HG03378 (cell line): Measurements from ENCODE around the gene EIF4ENIF1.
"Not testable (repeated sequence)": the region's sequence is repeated elsewhere in the genome, so short reads cannot be mapped to it uniquely, and the experiment has no call there.

Source experiments
- ATAC-seq: cut with Tn5 transposase; IDR thresholded peaks from one replicate; pipeline ENCODE4 v1.9.1; 2021; ENCODE audit warnings: mild to moderate bottlenecking, moderate library complexity; ENCODE audit not compliant: unreplicated experiment

EIF4ENIF1 gene

DNA sequence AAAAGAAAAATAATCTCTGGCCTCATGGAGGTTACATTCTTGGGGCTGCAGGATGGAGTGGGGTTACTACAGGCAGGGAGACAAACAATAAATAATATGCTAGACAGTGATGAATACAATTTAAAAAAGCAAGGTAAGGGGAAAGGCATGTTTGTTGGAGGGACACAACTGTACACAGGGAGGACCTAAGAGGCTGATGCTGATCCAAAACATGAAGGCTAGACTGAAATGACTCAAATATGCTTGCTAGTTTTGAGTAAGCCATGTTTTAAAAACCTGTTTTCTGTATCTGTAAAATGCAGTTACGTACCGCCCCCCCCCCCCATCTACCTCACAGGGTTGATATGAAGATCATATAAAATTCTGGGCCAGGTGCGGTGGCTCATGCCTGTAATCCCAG is 44.0 kb downstream of the EIF4ENIF1 start:
- no peak for ATAC-seq

DNA sequence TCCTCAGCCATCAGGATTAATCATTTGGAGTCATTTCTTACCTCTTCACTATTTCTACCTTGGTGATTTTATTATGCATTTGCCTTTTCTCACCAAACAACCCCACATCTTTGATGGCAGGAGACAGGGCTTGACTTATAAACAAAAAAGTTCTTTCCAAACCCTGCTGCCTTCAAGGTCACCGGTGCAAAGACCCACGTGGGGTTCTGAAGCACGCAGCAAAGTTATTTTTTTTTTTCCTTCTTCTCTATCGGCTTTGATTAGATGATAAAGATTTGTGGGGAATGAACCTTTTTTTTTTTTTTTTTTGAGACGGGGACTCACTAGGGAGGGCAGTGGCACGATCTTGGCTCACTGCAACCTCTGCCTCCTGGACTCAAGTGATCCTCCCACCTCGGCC is 46.1 kb downstream of the EIF4ENIF1 start:
- no peak for ATAC-seq

DNA sequence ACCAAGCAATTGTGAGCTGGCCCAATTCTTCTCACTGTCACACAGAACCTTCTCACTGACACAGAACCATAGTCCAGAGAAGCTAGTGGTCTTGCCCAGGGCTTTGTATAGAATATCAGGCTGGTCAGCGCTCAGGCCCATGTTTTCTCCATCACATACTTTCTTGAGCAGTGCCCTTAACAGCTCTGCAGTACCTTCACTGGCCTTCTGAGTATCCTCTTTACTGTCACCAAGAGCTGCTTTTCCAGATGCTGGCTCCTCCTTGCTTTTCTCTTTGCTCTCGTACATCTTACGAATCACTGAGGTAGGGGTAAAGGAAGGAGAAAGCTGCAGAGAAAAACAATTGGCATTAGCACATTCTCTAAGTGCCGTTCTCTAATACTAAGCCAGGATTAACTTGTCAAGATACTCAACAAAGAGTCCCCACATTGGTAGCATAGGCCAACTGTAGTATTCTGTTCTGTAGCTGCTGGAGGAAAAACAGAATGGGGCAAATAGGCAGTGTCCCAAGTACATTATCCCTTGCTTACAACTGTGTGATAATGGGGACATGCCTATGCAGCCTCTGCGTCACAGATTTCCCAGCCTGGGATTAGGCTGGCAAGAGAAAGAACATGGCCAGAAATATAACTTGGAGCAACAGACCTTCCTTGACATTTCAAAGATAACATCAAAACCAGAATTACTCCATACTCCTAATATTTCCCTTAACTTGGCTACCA is 46.7 kb downstream of the EIF4ENIF1 start:
- no peak for ATAC-seq

DNA sequence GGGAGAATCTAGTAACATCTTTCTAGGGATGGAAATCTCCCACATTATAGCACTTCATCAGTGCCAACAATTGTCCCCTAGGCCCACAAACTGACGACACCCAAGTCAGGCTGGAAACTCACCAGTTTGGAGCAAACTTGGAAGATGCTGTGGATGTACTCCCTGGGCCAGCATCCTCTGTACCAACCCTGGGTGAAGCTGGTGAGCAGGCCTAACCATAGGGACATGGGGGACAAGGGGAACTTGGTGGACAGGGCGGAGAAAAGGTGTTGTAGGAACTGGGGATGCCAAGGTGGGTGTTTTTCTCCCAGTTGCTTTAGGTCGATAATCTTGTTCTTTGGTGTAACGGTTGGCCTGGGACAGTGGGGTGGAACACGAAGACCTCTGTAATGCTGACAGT is 48.0 kb downstream of the EIF4ENIF1 start:
- no peak for ATAC-seq

DNA sequence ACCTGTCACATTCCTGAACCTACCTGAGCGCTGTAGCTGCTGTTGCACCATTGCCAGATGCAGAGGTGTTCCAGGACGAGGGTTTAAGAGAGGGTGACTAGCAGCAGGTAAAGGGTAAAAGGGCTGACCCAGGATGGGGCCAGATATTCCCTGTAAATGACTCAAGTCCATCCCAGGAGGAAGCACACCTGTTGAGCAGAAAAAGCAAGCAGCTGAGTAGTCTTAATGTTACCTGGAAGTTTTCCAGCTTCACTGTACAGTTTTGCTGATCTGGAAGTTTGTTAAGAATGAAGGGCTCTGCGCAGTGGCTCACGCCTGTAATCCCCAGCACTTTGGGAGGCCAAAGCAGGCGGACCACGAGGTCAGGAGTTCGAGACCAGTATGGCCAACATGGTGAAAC is 49.0 kb downstream of the EIF4ENIF1 start:
- no peak for ATAC-seq

DNA sequence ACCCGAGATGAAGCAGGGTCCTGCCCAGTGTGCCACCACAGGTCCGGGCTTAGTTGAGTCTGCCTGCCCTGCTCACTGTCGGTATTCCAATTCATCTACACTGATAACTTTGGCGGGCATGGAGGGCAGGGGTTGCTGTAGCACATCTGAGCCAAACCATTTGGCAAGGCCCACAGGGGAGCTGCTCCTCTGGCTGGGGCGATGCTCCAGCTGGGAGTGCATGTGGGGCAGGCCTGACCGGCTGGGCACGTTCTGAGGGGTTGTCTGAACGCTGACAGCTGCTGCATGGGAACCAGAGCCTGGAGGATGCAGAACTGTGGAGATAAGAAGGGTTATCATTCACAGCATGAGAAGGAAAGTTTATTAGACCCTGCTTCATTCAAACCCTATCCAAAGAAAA is 49.8 kb downstream of the EIF4ENIF1 start:
- ATAC-seq = no peak

DNA sequence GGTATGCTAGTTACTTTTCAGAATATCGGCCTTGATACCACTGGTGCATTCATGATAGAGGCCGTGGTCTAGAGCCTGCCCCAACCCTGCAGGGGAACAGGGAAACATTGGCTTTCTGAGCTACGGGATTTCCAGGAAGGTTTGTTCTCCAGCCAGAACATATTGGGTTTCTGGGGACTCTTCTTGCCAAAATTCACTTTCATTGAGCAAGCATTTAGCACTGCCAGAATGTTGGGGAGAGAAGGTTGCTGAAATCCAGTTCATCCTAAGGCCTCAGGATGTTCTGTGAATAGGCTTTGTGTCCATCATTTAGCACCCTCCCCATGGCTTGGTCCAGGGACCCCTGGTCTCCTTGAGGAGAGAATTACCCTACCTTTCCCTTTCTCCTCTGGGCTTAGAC is 53.5 kb downstream of the EIF4ENIF1 start:
- no peak for ATAC-seq

DNA sequence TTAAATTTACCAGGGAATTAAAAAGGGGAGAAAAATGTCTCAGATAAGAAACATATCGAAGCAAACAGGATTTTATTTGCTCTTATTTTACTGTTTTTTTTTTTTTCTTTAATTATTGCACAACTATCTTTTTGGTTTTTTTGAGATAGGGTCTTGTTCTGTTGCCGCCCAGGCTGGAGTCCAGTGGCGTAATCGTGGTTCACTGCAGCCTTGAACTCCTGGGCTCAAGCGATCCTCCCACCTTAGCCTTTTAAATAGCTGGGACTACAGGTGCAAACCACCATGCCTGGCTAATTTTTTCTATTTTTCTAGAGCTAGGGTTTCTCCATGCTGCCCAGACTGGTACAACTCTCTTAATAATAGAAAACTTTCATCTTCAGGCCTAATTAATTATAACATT is 57.7 kb downstream of the EIF4ENIF1 start:
- no peak for ATAC-seq

DNA sequence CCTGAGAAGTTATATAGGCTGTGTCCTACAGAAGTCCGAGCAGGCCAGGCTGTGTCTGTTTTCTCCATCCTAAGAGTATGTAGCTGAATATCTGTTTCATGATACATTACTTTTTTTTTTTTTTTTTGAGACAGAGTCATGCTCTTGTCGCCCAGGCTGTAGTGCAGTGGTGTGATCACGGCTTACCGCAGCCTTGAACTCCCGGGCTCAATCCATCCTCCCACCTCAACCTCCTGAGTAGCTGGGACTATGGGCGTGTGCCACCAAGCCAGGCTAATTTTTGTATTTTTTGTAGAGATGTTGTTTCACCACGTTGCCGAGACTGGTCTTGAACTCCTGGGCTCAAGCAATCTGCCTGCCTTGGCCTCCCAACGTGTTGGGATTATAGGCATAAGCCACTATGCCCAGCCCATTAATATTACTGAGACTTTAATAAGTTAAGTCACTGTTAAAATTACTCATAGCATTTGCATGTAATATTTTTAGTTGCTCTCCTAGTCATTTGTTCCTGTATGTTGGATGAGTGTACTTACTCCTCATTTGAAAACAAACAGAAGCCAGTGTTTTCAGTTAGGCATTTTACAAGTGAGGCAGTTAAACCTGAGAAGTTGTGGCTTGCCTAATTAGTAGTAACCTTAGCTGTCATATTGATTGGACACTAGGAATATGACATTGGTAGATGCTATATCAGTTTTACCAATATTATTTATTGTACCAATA is 64.2 kb downstream of the EIF4ENIF1 start:
- no peak for ATAC-seq

DNA sequence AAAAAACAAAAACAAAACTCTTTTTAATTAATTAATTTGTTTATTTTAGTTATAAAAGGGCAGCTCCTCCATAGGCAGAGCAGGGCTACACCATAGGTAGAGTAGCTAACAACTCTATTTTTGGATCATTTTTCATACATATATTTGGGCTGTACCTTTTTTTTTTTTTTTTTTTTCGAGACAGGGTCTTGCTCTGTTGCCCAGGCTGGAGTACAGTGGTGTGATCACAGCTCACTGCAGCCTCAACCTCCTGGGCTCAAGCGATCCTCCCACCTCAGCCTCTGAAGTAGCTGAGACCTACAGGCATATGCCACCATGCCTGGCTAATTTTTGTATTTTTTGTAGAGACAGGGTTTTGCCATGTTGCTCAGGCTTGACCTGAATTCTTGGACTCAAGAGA is 87.3 kb downstream of the EIF4ENIF1 start:
- ATAC-seq = not testable (repeated sequence)

DNA sequence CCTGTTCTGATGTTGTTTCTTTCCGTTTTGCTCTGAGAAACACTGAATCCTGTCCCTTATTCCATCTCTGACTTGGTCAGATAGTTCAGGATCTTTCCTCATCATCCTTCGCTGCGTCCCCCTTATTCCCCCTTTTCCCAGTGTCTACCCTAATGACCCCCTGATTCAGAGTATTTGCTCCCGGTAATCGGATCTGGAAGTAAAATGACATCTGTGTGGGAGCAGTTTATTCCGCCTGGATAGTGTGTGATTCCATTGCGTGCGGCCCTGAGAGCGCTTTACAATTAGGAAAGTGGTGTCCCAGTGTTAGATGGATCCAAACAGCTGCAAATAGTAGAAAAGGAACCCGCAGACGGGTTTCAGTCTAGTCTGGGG is 89.6 kb downstream of the EIF4ENIF1 start:
- no peak for ATAC-seq

DNA sequence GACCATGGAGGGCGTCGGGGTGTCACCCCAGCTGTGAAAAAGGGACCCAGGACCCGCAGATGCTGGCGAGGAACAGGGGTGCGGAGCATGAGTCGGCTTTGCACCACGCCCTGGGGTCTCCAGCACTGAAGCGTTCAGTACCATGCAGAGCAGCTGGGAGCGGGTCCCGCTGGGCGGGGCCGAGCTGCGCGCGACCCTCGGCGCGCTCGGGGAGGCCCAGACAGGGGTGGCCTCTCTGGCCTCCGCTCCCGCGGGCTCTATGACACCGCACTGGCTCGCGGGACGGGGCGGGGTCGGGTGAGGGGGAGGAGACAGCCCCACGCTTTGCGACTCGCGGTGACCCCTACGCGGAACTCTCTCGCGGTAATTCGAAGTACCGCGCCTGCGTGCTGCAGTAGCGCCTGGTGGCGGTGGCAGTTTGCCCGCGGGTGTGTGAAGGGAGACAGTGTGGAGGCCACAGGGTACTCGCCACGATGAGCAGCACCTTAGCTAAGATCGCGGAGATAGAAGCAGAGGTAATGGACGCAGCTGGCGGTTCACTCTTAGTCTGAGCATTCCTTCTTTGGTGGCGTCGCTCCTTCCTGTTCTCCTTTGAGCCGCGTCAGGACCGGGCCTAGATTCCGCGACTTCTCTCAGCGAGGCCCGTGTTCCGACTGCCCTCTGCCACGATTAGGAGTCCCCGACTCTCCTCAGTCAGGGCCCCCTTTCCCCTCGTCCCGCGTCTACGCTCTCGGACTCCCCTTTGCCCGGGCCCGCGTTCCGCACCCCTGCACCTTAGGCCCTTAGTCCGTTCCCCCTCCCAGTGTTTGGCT is 90.2 kb downstream of the EIF4ENIF1 start, which contains the start of gene DRG1:
Gene DRG1 (plus strand): TSS at position 394 of the 812 bp plus-strand sequence. CDS start 80 bp downstream, at position 474.
- ATAC-seq = peak; percentile 86

DNA sequence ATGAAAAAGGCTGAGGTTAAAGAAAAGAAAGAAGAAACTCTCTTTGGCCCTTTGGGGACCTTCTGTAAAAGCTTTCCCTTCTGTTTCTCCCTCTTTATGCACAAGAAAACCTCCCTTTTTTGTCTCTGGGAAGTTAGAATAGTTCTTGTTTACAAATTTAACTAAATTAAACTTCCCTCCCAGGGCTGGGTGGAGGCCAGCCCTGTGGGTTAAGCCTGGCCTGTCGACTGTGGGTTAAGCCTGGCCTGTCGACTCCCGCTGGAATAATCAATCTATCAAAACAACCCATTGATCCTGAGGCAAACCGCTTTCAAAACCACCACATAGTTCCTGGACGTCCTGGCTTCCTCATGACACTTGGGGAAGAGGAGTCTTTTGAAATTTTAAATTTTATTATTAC is 91.4 kb downstream of the EIF4ENIF1 start:
- no peak for ATAC-seq

DNA sequence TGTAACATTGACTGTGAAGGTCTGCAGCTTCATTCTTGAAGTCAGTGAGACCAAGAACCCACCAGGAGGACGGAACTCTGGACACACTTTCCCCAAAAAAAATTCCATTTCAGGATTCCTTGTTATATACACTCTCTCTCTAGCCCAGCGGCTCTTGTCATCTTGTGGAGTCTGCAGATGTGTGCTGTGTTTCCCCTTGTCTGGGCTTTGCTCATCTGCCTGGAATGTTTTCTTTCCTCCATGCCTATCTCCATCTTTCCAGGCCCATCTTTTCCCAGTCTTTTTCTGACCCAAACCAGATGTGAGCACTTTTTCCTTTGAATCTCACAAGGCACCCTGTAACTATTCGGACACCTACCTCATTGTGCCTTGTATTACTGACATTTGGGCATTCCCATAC is 95.3 kb downstream of the EIF4ENIF1 start:
- ATAC-seq = no peak

DNA sequence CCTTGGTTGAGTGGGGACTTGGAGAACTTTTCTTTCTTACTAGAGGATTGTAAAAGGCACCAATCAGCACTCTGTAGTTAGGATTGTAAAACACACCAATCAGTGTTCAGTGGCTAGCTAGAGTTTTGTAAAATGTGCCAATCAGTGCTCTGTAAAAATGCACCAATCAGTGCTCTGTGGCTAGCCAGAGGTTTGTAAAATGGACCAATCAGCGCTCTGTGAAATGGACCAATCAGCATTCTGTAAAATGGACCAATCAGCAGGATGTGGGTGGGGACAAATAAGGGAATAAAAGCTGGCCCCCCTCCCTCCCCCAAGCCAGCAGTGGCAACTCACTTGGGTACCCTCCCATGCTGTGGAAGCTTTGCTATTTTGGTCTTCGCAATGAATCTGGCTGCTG is 95.7 kb downstream of the EIF4ENIF1 start:
- no peak for ATAC-seq
